GM23338 (cell line): ENCODE results near the gene SLITRK2. TPM values are rescaled to one million over a fixed set of nuclear protein-coding genes. Genes with fewer than 3 reads are reported as not detected.

Experiments used
- ATAC-seq: fragments of 200-7000 bp; cut with Tn5 transposase; 3 replicates; pipeline ENCODE4 v1.9.1; 2020
- DNase-seq: peaks from one replicate; pipeline ENCODE4 v3.0.0-alpha.2; 2015; ENCODE audit warnings: low spot score
- H2AFZ ChIP-seq: fragments of 200-600 bp; sonication (generic); 2 replicates; pipeline ENCODE4 v1.8.0; 2016; ENCODE audit warnings: antibody characterized with exemption, mild to moderate bottlenecking, moderate library complexity
- H3F3A ChIP-seq: fragments of 200-600 bp; sonication (generic); replicated peaks from 2 replicates; pipeline ENCODE4 v1.8.0; 2017; ENCODE audit warnings: antibody characterized with exemption, mixed run types, low read depth
- H3K27ac ChIP-seq: fragments of 200-600 bp; sonication (generic); 2 replicates; pipeline ENCODE4 v1.6.1; 2016; ENCODE audit warnings: low read depth
- H3K27me3 ChIP-seq: fragments of 200-600 bp; sonication (generic); 2 replicates; pipeline ENCODE4 v1.8.0; 2016; ENCODE audit warnings: mild to moderate bottlenecking, mixed run types, moderate library complexity; ENCODE audit not compliant: insufficient read depth
- H3K36me3 ChIP-seq: fragments of 200-600 bp; sonication (generic); 2 replicates; pipeline ENCODE4 v1.8.0; 2016; ENCODE audit warnings: mild to moderate bottlenecking; ENCODE audit not compliant: insufficient read depth
- H3K4me1 ChIP-seq: fragments of 200-600 bp; sonication (generic); 2 replicates; pipeline ENCODE4 v1.8.0; 2016; ENCODE audit warnings: mild to moderate bottlenecking, moderate library complexity; ENCODE audit not compliant: insufficient read depth
- H3K4me2 ChIP-seq: fragments of 200-600 bp; sonication (generic); 2 replicates; pipeline ENCODE4 v1.7.1; 2017; ENCODE audit warnings: mixed run types
- H3K4me3 ChIP-seq: fragments of 200-600 bp; sonication (generic); 2 replicates; pipeline ENCODE4 v1.6.1; 2016; ENCODE audit warnings: mixed run types
- H3K79me2 ChIP-seq: fragments of 200-600 bp; sonication (generic); replicated peaks from 2 replicates; pipeline ENCODE4 v1.8.0; 2017; ENCODE audit warnings: mild to moderate bottlenecking; ENCODE audit not compliant: insufficient read depth
- H3K9me2 ChIP-seq: fragments of 200-600 bp; sonication (generic); 2 replicates; pipeline ENCODE4 v1.8.0; 2017; ENCODE audit not compliant: insufficient read depth
- H4K20me1 ChIP-seq: fragments of 200-600 bp; sonication (generic); replicated peaks from 2 replicates; pipeline ENCODE4 v1.8.0; 2017; ENCODE audit warnings: mild to moderate bottlenecking; ENCODE audit not compliant: insufficient read depth
- H3K27ac Mint-ChIP-seq: 2 replicates; pipeline ENCODE4 v1.8.0; 2020; ENCODE audit warnings: inconsistent platforms, mild to moderate bottlenecking, moderate library complexity, mixed read lengths
- H3K27me3 Mint-ChIP-seq: 3 replicates; pipeline ENCODE4 v1.8.0; 2022; ENCODE audit warnings: low read depth, mild to moderate bottlenecking, moderate library complexity, mixed read lengths, inconsistent platforms; ENCODE audit not compliant: insufficient read depth, poor library complexity
- H3K36me3 Mint-ChIP-seq: 3 replicates; pipeline ENCODE4 v1.8.0; 2021; ENCODE audit warnings: low read depth, mild to moderate bottlenecking, inconsistent platforms, moderate library complexity, mixed read lengths
- H3K4me1 Mint-ChIP-seq: 3 replicates; pipeline ENCODE4 v1.8.0; 2020; ENCODE audit warnings: mild to moderate bottlenecking, inconsistent platforms, mixed read lengths
- H3K4me3 Mint-ChIP-seq: 3 replicates; pipeline ENCODE4 v1.8.0; 2021; ENCODE audit warnings: moderate library complexity, mild to moderate bottlenecking, inconsistent platforms, mixed read lengths
- H3K9me3 Mint-ChIP-seq: 3 replicates; pipeline ENCODE4 v1.8.0; 2020; ENCODE audit warnings: moderate library complexity, mild to moderate bottlenecking, inconsistent platforms, mixed read lengths
- CREB1 ChIP-seq: fragments of 250-450 bp; sonication (Bioruptor Pico); IDR thresholded peaks from 2 replicates; pipeline ENCODE4 v1.5.0; 2020; ENCODE audit warnings: low read depth, mild to moderate bottlenecking, moderate library complexity
- CTCF ChIP-seq, 2 experiments: fragments of 200-600 bp in 1 of 2; sonication (generic) in 1 of 2; conservative IDR thresholded peaks; 2 replicates each; pipeline versions ENCODE4 v1.5.1 to v1.6.1; 2016 to 2017; ENCODE audit warnings: antibody characterized with exemption in 2 of 2, low read depth in 2 of 2, mild to moderate bottlenecking in 2 of 2, moderate library complexity in 1 of 2
- EZH2 ChIP-seq: fragments of 200-600 bp; sonication (generic); IDR thresholded peaks from one replicate; pipeline ENCODE4 v1.8.0; 2017; ENCODE audit warnings: antibody characterized with exemption, mild to moderate bottlenecking, low read depth; ENCODE audit not compliant: unreplicated experiment
- EZH2phosphoT487 ChIP-seq: fragments of 200-600 bp; sonication (generic); IDR thresholded peaks from one replicate; pipeline ENCODE4 v1.8.1; 2018; ENCODE audit warnings: antibody characterized with exemption; ENCODE audit not compliant: unreplicated experiment
- NANOG ChIP-seq: IDR thresholded peaks from 2 replicates; pipeline ENCODE4 v1.6.1; 2016; ENCODE audit warnings: antibody characterized with exemption, borderline replicate concordance
- POLR2AphosphoS5 ChIP-seq: IDR thresholded peaks from 2 replicates; pipeline ENCODE4 v1.6.1; 2016; ENCODE audit warnings: antibody characterized with exemption, low read depth
- STAT1 ChIP-seq: IDR thresholded peaks from one replicate; pipeline ENCODE4 v1.6.1; 2016; ENCODE audit warnings: antibody characterized with exemption; ENCODE audit not compliant: unreplicated experiment
- ZNF114 ChIP-seq: fragments of 250-450 bp; sonication (Bioruptor Pico); IDR thresholded peaks from 2 replicates; pipeline ENCODE4 v1.5.0; 2020; ENCODE audit warnings: mild to moderate bottlenecking, moderate library complexity
- ZNF331 ChIP-seq: fragments of 250-450 bp; sonication (Bioruptor Pico); IDR thresholded peaks from 2 replicates; pipeline ENCODE4 v1.5.0; 2020; ENCODE audit warnings: low read depth, mild to moderate bottlenecking, moderate library complexity
- ZNF462 ChIP-seq: fragments of 250-450 bp; sonication (Bioruptor Pico); IDR thresholded peaks from 2 replicates; pipeline ENCODE4 v1.5.0; 2020; ENCODE audit warnings: mild to moderate bottlenecking, moderate library complexity
- polyA plus RNA-seq: library from polyadenylated mRNA; unstranded; fragments of >200 nt; fragmentation: Nextera tagmentation; extraction: Ambion mirVana; gene quantifications from 2 replicates; pipeline ENCODE4 v1.2.1, GENCODE V29; 2016
- total RNA-seq: library from RNA; depleted of rRNA; stranded (reverse); fragments of >200 nt; shearing (Covaris generic); gene quantifications from 2 replicates; pipeline ENCODE4 v1.2.3, GENCODE V29; 2014
- TF ChIP-seq, protein P1 (sequence below): IDR thresholded peaks from 2 replicates; pipeline ENCODE4 v1.6.1; 2016; ENCODE audit warnings: antibody characterized with exemption
- TF ChIP-seq, protein P2 (sequence below): IDR thresholded peaks from one replicate; pipeline ENCODE4 v1.6.1; 2018; ENCODE audit warnings: antibody characterized with exemption; ENCODE audit not compliant: unreplicated experiment

The SLITRK2 gene
- total and polyA plus RNA-seq, 2 experiments from 2014 or later = 0.10 to 0.24 TPM

- no peak for TF ChIP-seq CREB1 (CRISPR knock-in tag)
- TF ChIP-seq EZH2phosphoT487 = no peak
- TF ChIP-seq STAT1 = no peak
- TF ChIP-seq ZNF114 (CRISPR knock-in tag) = no peak
- no peak for TF ChIP-seq EZH2
- TF ChIP-seq, protein P1, sequence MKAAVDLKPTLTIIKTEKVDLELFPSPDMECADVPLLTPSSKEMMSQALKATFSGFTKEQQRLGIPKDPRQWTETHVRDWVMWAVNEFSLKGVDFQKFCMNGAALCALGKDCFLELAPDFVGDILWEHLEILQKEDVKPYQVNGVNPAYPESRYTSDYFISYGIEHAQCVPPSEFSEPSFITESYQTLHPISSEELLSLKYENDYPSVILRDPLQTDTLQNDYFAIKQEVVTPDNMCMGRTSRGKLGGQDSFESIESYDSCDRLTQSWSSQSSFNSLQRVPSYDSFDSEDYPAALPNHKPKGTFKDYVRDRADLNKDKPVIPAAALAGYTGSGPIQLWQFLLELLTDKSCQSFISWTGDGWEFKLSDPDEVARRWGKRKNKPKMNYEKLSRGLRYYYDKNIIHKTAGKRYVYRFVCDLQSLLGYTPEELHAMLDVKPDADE = no peak
- TF ChIP-seq ZNF331 = no peak
- no peak for TF ChIP-seq NANOG
- no peak for TF ChIP-seq POLR2AphosphoS5
These were observed 8.8 kb downstream of the SLITRK2 start (continued) for GRCh38 chrX:145826466-145826865.

DNA sequence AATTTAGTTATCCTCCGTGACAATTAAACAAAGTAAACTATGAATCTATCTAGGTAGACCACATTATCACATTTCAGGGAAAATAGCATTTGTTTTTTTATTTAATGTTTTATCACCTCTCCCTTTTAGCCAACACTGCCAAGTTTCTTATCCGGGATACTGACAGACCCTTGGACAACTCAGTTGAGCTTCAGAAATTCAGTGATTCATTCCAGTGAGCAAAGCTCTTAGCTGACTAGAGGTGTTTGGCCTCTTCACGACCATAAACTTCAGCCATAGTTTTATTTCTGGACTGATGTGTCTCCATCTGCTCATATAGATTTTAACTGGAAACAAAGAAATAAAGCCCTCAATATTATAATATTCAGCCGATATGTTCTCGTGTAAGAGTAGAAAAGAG is 15.2 kb downstream of the SLITRK2 start:
- Histone ChIP-seq H3K36me3 (no peaks in the 10 kb centered on the region), H3K4me1 (no peaks in the 10 kb centered on the region), H3F3A (no peaks in the 10 kb centered on the region), H3K27ac (no peak overlapping the region), H3K79me2 (no peaks in the 10 kb centered on the region), H3K9me2 (no peaks in the 10 kb centered on the region), H2AFZ (no peak overlapping the region), H3K27me3 (no peaks in the 10 kb centered on the region), H3K4me3 (no peak overlapping the region), H4K20me1 (no peaks in the 10 kb centered on the region), H3K4me2 (no peak overlapping the region)
- H3K9me3 Mint-ChIP-seq = peaks cover 3% of the 10 kb centered on the region; the same call in 2 of the 3 replicates
- no peaks in the 10 kb centered on the region for H3K27me3 Mint-ChIP-seq
- DNase-seq = no peak
- no peaks in the 10 kb centered on the region for H3K36me3 Mint-ChIP-seq
- no peaks in the 10 kb centered on the region for H3K4me1 Mint-ChIP-seq
- H3K27ac Mint-ChIP-seq = no peak overlapping the region
- no peak for ATAC-seq
- no peak overlapping the region for H3K4me3 Mint-ChIP-seq
- TF ChIP-seq, protein P1 = no peak
- TF ChIP-seq EZH2 (no peak), CTCF (conservative IDR thresholded peaks at IDR 0.05; ENCODE audit: low read depth in 2 of 2) (no peak), ZNF462 (CRISPR knock-in tag) (no peak), ZNF114 (CRISPR knock-in tag) (no peak), STAT1 (no peak), ZNF331 (no peak)
- TF ChIP-seq, protein P2, sequence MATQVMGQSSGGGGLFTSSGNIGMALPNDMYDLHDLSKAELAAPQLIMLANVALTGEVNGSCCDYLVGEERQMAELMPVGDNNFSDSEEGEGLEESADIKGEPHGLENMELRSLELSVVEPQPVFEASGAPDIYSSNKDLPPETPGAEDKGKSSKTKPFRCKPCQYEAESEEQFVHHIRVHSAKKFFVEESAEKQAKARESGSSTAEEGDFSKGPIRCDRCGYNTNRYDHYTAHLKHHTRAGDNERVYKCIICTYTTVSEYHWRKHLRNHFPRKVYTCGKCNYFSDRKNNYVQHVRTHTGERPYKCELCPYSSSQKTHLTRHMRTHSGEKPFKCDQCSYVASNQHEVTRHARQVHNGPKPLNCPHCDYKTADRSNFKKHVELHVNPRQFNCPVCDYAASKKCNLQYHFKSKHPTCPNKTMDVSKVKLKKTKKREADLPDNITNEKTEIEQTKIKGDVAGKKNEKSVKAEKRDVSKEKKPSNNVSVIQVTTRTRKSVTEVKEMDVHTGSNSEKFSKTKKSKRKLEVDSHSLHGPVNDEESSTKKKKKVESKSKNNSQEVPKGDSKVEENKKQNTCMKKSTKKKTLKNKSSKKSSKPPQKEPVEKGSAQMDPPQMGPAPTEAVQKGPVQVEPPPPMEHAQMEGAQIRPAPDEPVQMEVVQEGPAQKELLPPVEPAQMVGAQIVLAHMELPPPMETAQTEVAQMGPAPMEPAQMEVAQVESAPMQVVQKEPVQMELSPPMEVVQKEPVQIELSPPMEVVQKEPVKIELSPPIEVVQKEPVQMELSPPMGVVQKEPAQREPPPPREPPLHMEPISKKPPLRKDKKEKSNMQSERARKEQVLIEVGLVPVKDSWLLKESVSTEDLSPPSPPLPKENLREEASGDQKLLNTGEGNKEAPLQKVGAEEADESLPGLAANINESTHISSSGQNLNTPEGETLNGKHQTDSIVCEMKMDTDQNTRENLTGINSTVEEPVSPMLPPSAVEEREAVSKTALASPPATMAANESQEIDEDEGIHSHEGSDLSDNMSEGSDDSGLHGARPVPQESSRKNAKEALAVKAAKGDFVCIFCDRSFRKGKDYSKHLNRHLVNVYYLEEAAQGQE = no peak
